D721Med (cell line): ENCODE results near the gene ZFYVE21.

Source experiments
- DNase-seq: peaks from one replicate; pipeline ENCODE4 v3.0.0; 2011; ENCODE audit warnings: low spot score; ENCODE audit not compliant: insufficient read length
- FAIRE-seq: peaks from 2 replicates; lab custom pipeline; 2011; peaks lifted over from hg19 to GRCh38; lab: Jason Lieb, UNC
- TF ChIP-seq, protein P1 (sequence below): IDR thresholded peaks from 2 replicates; pipeline ENCODE4 v1.5.1; 2012; ENCODE audit warnings: mild to moderate bottlenecking, control low read depth; ENCODE audit not compliant: insufficient read depth; ENCODE audit errors: missing control alignments

ZFYVE21 gene

DNA sequence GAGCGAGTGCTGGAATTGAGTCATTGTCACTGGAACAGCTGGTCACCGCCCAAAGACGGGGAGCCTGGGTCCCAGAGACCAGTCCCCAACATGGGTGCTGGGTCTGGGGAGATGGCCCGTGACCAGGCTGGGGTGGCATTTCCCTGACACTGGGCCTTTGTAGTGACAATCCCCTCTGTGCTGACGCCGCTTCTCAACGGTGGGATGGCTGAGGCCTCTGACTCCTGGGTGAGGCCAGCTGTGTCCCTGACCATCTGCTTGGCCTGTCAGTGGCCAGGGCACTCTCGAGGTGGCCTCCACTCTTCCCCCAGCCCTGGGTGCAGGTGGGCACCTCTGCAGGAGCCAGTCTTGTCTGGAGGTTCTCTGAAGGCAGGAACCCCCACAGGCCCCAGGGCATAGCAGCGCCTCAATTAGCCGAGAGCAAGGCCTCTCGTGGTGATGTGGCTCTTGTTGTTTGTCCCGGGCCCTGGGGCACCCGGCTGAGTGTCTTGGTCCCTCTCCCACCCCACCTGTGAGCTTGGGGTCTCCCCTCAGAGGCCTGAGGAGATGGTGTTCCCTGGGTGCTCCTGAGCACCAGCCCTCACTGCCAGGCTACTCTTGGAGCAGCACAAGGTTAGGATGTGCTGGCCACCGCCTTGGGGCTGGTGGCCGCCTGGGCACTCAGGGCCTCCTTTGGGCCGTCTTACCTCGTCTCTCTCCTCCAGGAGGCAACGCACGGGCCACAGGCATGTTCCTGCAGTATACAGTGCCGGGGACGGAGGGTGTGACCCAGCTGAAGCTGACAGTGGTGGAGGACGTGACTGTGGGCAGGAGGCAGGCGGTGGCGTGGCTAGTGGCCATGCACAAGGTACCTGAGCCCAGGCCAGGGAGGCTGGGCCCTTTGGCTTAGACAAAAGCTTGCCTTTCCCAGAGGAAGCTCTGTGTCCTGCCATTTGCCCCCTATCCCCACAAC lies 16.6 kb downstream of the ZFYVE21 start:
- DNase-seq (no peak), FAIRE-seq (no peak)
- TF ChIP-seq, protein P1, sequence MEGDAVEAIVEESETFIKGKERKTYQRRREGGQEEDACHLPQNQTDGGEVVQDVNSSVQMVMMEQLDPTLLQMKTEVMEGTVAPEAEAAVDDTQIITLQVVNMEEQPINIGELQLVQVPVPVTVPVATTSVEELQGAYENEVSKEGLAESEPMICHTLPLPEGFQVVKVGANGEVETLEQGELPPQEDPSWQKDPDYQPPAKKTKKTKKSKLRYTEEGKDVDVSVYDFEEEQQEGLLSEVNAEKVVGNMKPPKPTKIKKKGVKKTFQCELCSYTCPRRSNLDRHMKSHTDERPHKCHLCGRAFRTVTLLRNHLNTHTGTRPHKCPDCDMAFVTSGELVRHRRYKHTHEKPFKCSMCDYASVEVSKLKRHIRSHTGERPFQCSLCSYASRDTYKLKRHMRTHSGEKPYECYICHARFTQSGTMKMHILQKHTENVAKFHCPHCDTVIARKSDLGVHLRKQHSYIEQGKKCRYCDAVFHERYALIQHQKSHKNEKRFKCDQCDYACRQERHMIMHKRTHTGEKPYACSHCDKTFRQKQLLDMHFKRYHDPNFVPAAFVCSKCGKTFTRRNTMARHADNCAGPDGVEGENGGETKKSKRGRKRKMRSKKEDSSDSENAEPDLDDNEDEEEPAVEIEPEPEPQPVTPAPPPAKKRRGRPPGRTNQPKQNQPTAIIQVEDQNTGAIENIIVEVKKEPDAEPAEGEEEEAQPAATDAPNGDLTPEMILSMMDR = no peak

GRCh38 chr14:103732868-103733620 lies 17.4 kb downstream of the ZFYVE21 start:
- no peak for FAIRE-seq
- no peak for DNase-seq
- TF ChIP-seq, protein P1 = no peak

GRCh38 chr14:103733651-103734050 lies 18.0 kb downstream of the ZFYVE21 start:
- no peak for DNase-seq

GRCh38 chr14:103734081-103734888 lies 18.7 kb downstream of the ZFYVE21 start:
- TF ChIP-seq, protein P1 = no peak
- no peak for FAIRE-seq
- no peak for DNase-seq

More at GRCh38 chr14:103733651-103734050, 18.0 kb downstream of the ZFYVE21 start:
- TF ChIP-seq, protein P1 = no peak
- no peak for FAIRE-seq

- TF ChIP-seq, protein P1 = no peak
- FAIRE-seq (no peak), DNase-seq (no peak)
Measured at GRCh38 chr14:103735022-103735421, 19.4 kb downstream of the ZFYVE21 start.

DNA sequence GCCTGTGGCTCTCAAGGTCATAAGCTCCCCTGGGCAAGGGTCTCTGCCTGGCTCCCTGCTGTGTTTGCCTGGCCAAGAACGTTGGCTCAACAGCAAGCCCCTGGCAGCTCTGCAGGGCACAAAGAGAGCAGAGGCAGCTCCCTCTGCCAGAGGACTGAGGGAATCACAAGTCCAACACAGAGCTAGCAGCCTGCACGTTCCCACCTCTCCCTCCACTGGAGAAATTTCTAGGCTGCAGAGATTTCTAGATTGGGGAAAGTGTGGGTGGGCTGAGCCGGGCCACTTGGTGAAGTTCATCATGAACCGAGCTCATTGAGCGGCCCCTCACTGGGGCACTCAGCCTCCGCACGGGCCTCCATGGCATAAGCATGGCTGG lies 19.8 kb downstream of the ZFYVE21 start:
- TF ChIP-seq, protein P1 = no peak
- no peak for DNase-seq
- FAIRE-seq = no peak
